ENCODE measurements around the gene SYT13. TPM values are rescaled to one million over a fixed set of nuclear protein-coding genes. Genes with fewer than 3 reads are reported as not detected.

Gene SYT13
- total RNA-seq, 1 experiment from 2014 or later: 4.3 TPM

DNA sequence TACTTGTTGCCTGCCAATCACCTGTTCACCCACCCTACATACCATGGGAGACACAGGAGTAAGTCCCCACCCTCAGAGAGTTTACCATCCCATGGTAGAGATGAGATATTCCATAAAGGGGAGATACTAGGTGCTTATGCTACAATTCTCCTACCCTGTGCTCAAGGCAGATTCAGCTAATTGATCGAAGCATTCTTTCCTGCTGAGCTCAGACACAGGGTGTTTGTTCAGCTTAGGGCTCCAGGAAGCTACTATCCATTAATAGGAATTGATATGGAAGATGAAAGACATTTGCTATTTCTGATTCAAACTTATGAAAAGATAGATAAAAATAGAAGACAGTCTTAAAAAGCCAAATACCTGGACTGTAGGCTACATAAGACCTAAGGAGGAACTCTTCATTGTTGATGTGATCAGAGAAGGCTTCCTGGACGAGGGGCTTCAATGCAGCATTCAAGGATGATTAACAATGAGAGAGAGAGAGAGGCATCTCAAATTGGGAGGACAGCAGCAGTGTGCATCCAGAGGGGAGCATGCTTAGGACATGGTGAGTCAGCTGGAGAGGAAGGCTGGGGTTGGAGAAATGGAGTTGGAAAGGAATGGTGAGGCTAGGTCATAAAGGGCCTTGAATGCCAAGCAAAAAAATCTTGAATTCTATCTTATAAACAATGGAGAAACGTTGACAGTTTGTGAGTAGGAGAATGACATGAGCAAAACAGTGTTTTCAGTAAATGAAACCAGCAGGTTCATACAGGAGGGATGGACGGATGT is 15.0 kb downstream of the SYT13 start:
- H3K27ac Mint-ChIP-seq: no peak overlapping the region; a peak in 1 of 7 replicates
- H3K56ac ChIP-seq (ENCODE audit: insufficient read length, low read depth, low read length): no peak overlapping the region

More for the DNA sequence above, 15.0 kb downstream of the SYT13 start:
- no peak overlapping the region for H2BK120ac ChIP-seq (ENCODE audit: low read depth, low read length, poor library complexity, severe bottlenecking)
- no peak overlapping the region for H3K4ac ChIP-seq (ENCODE audit: low read depth, low read length)
- no peak overlapping the region for H4K5ac ChIP-seq (ENCODE audit: insufficient read length, low read depth, low read length)
- no peaks in the 10 kb centered on the region for H3K79me1 ChIP-seq (ENCODE audit: insufficient read depth, low read depth, low read length, poor library complexity, severe bottlenecking)
- H4K91ac ChIP-seq (ENCODE audit: insufficient read length, low read depth, low read length): no peak overlapping the region
- no peaks in the 10 kb centered on the region for H3K23me2 ChIP-seq (ENCODE audit: insufficient read length, low read depth, low read length, poor library complexity, severe bottlenecking)
- no peak overlapping the region for H3K14ac ChIP-seq (ENCODE audit: insufficient read depth, low read length)
- no peak overlapping the region for H2AK5ac ChIP-seq (ENCODE audit: insufficient read length, low read length)
- no peak overlapping the region for H3K4me3 Mint-ChIP-seq
- no peak for DNase-seq
- H3K27me3 ChIP-seq (ENCODE audit: insufficient read depth, low read length): no peaks in the 10 kb centered on the region
- H3K27ac ChIP-seq (ENCODE audit: insufficient read length, low read depth, low read length): no peak overlapping the region
- no peak overlapping the region for H3K4me2 ChIP-seq (ENCODE audit: insufficient read depth, insufficient read length, low read length)
- no peak overlapping the region for H4K8ac ChIP-seq (replicated peaks; ENCODE audit: insufficient read length, low read depth, low read length)
- H3T11ph ChIP-seq (ENCODE audit: low read length): no peak overlapping the region
- H3K18ac ChIP-seq (ENCODE audit: insufficient read length, low read depth, low read length): no peak overlapping the region
- H2BK12ac ChIP-seq (ENCODE audit: insufficient read length, low read depth, low read length): no peak overlapping the region
- no peak overlapping the region for H3K9ac ChIP-seq (ENCODE audit: extremely low read depth, insufficient read length, low read length)
- no peak overlapping the region for H3K23ac ChIP-seq (ENCODE audit: insufficient read length, low read depth, low read length)
- no peaks in the 10 kb centered on the region for H3K9me3 Mint-ChIP-seq
- no peak overlapping the region for H2BK15ac ChIP-seq (ENCODE audit: low read depth, low read length)
- no peaks in the 10 kb centered on the region; a peak in 1 of 4 replicates for H3K4me1 Mint-ChIP-seq
- no peak overlapping the region for H2BK5ac ChIP-seq (ENCODE audit: insufficient read length, low read length)
- no peak overlapping the region for H2AFZ ChIP-seq (ENCODE audit: low read length)
- H3K9me3 ChIP-seq (ENCODE audit: control insufficient read depth, low read depth, low read length): no peaks in the 10 kb centered on the region
- H4K20me1 ChIP-seq (ENCODE audit: control insufficient read depth, insufficient read depth, insufficient read length): no peaks in the 10 kb centered on the region
- H3K79me2 ChIP-seq (ENCODE audit: insufficient read depth, low read length): no peaks in the 10 kb centered on the region
- H3K27me3 Mint-ChIP-seq (ENCODE audit: low read depth): peaks cover 34% of the 10 kb centered on the region
- H3K4me1 ChIP-seq (ENCODE audit: insufficient read depth, low read length): no peaks in the 10 kb centered on the region
- no CpG with 5 or more reads among the region's 4 CpGs for WGBS (ENCODE audit: extremely low coverage, insufficient read length, low lambda C conversion rate)
- no peaks in the 10 kb centered on the region for H3K36me3 Mint-ChIP-seq (ENCODE audit: insufficient read depth in 1 of 3, low read depth in 3 of 3)
- H2BK20ac ChIP-seq (ENCODE audit: low read depth, low read length, poor library complexity, severe bottlenecking): no peak overlapping the region
- TF ChIP-seq, protein P1, sequence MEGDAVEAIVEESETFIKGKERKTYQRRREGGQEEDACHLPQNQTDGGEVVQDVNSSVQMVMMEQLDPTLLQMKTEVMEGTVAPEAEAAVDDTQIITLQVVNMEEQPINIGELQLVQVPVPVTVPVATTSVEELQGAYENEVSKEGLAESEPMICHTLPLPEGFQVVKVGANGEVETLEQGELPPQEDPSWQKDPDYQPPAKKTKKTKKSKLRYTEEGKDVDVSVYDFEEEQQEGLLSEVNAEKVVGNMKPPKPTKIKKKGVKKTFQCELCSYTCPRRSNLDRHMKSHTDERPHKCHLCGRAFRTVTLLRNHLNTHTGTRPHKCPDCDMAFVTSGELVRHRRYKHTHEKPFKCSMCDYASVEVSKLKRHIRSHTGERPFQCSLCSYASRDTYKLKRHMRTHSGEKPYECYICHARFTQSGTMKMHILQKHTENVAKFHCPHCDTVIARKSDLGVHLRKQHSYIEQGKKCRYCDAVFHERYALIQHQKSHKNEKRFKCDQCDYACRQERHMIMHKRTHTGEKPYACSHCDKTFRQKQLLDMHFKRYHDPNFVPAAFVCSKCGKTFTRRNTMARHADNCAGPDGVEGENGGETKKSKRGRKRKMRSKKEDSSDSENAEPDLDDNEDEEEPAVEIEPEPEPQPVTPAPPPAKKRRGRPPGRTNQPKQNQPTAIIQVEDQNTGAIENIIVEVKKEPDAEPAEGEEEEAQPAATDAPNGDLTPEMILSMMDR (conservative IDR thresholded peaks at IDR 0.05): no peak
